Mucosa of gallbladder (tissue), 1 donor: ENCODE data around the gene KLK3. TPM values are rescaled to one million over a fixed set of nuclear protein-coding genes. Genes with fewer than 3 reads are reported as not detected.

Source experiments
- DNase-seq: peaks from one replicate; pipeline ENCODE4 v3.0.0-alpha.2; 2020; ENCODE audit warnings: low spot score
- total RNA-seq: library from RNA; stranded (reverse); gene quantifications from one replicate; pipeline ENCODE4 v1.2.1, GENCODE V29; 2021
- donor health status: DM: no; HTN: no; CAD: no.

Gene KLK3
- total RNA-seq, 1 donor from 2014 or later: not detected

DNA sequence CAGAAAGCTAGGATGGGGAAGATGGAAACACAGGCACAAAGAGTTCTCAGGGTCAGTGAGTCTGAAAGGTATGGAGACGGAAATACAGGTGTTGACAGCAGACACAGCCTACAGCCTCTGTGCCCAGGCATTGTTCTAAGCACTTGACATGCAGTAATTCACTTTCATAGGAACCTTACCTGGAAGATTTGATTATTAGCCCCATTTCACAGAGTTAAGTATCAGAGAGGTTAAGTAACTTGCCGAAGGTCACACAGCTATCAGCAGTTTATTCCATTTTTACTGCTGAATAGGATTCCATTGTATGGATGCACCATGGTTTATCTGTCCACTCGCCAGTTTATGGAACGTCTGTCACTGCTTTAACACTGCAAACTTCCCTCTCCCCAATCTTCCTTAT is 43.3 kb downstream of the KLK3 start:
- no peak for DNase-seq

DNA sequence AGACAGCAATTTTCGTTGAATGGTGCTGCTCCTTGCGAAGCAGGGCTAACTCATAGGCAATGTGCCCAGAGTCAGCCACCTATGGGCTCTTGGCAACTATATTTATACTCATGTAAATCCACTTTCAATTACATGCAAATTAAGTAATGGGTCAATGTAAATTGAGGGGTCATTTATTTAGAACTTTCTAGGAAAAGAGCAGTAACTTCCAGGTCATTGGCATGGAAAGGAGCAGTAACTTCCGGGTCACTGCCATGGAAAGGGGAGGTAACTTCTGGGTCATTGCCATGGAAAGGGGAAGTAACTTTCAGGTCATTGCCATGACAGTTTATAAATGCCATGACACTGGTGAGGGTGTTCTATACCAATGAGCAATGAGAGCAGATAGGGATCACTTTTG is 44.9 kb downstream of the KLK3 start:
- DNase-seq: no peak

DNA sequence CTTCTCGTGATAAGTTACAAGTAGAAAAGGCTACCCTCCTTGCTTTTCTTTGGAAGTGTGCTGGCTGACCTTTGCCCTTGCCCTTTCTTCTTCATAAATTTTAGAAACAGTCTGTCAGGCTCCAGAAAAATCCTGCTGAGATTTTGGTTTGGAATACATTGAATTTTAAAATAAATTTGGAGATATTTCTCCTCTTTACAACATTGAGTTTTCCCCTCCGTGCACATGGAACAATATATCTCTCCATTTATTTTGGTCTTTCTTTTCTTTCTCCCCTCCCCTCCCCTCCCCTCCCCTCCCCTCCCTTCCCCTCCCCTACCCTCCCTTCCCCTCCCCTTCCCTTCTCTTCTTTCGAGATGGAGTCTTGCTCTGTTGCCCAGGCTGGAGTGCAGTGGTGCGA is 47.9 kb downstream of the KLK3 start:
- DNase-seq: no peak

DNA sequence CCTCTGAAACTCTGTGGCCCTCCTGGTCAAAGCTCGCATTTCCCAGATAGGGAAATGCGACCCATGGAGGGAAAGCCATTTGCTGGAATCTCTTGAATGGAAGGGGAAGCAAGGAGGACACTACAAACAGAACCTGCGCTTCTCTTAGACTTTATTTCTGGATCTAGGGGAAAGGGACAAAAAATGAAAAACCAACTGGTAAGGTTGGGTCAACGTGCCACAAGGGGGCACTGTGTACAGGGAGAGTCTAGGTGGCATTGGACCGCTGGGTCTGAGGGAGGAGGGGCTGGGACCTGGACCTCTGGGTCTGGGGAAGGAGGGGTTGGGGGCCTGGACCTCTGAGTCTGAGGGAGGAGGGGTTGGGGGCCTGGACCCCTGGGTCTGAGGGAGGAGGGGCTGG is 51.5 kb downstream of the KLK3 start:
- DNase-seq: no peak

DNA sequence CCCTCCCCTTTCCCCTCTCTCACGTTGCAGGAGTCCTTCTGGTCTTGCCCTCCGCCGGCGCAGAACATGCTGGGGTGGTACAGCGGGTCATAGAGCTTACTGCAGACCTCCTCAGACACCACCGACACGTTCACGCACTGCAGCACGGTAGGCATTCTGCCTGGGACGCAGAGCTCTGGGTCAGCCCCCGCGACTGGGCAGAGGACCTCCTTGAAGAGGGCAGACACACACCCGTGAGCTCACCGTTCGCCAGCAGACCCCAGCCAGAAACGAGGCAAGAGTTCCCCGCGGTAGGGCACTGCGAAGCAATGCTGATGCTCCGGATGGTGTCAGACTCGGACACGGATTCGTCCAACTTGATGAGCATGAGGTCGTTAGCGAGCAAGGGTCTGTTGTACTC is 53.6 kb downstream of the KLK3 start:
- DNase-seq: no peak

DNA sequence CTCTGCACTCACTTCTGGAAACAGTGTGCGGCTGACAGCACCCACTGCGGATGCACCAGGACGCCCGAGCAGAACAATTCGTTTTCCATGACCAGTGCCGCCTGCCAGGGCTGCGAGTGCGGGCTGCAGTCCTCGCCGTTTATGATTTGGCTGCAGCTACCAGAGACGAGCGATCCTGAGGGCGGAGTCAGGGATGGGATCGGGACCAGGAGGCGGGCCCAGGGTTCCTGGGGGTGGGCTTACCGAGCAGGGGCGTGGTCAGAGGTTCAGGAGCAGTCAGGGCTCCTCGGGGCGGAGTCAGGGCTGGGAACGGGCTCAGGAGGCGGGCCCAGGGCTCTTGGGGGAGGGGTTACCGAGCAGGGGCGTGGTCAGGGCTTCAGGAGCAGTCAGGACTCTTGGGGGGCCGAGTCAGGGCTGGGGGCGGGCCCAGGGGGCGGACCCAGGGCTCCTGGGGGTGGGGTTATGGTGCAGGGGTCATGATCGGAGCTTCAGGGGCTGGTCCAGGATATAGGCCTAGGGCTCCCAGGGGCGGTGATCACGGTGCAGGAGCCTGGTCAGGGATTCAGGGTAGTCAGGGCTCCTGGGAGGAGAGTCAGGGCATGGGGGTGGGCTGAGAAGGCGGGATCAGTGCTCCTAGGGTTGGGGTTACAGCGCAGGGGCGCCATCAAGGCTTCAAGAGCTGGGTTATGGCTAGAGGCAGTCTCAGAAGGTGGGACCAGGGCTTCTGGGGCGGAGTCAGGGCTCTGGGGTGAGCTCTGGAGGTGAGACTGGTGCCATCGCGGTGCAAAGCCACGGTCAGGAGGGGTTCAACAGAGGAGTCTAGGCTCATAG is 54.7 kb downstream of the KLK3 start:
- peak; percentile 38 for DNase-seq

Other genes with a start within 250 kb of the KLK3 start
- 0.32 TPM for gene SYT3, start 215.0 kb upstream of the KLK3 start, total RNA-seq
- not detected for gene C19orf81, start 205.5 kb upstream of the KLK3 start, total RNA-seq
- 1.1 TPM for gene SHANK1, start 135.1 kb upstream of the KLK3 start, total RNA-seq
- 15.1 TPM for gene CLEC11A, start 131.6 kb upstream of the KLK3 start, total RNA-seq
- gene GPR32, start 84.5 kb upstream of the KLK3 start, total RNA-seq: not detected
- not detected for gene ACP4, start 64.5 kb upstream of the KLK3 start, total RNA-seq
- 1.5 TPM for gene KLK1, start 31.1 kb upstream of the KLK3 start, total RNA-seq
- gene KLK15, start 21.3 kb upstream of the KLK3 start, total RNA-seq: not detected
- not detected for gene KLK2, start 18.5 kb downstream of the KLK3 start, total RNA-seq
- not detected for gene KLK4, start 56.5 kb downstream of the KLK3 start, total RNA-seq
- gene KLK5, start 98.1 kb downstream of the KLK3 start, total RNA-seq: not detected
- 1.5 TPM for gene KLK6, start 114.7 kb downstream of the KLK3 start, total RNA-seq
- gene KLK7, start 129.0 kb downstream of the KLK3 start, total RNA-seq: 0.14 TPM
- 2.4 TPM for gene KLK8, start 146.7 kb downstream of the KLK3 start, total RNA-seq
- gene KLK10, start 164.8 kb downstream of the KLK3 start, total RNA-seq: 42.8 TPM
- 274 TPM for gene KLK11, start 171.7 kb downstream of the KLK3 start, total RNA-seq
- gene KLK12, start 180.1 kb downstream of the KLK3 start, total RNA-seq: 0.78 TPM
- 2.0 TPM for gene KLK13, start 210.2 kb downstream of the KLK3 start, total RNA-seq
- gene KLK14, start 228.0 kb downstream of the KLK3 start, total RNA-seq: 0.63 TPM